Pancreas (tissue), 10 donors: Measurements from ENCODE around the gene AXIN2. TPM values are rescaled to one million over a fixed set of nuclear protein-coding genes. Genes with fewer than 3 reads are reported as not detected.

Experiments used
- ATAC-seq, 4 donors: fragments of 200-7000 bp; cut with Tn5 transposase; one replicate each; pipeline versions ENCODE4 v1.8.0 to v1.9.1; 2020; ENCODE audit warnings: mild to moderate bottlenecking in 4 of 4, moderate library complexity in 4 of 4
- DNase-seq, 6 donors: peaks; one replicate each; pipeline ENCODE4 v3.0.0-alpha.2; 2020
- FAIRE-seq: peaks from 2 replicates; lab custom pipeline; 2012; peaks lifted over from hg19 to GRCh38; lab: Jason Lieb, UNC
- H3K27ac ChIP-seq, 4 donors: fragments of 200-600 bp; sonication (generic); 1 replicate in 3 of 4; 2 replicates in 1 of 4; pipeline versions ENCODE4 v1.5.0 to v1.8.0; 2020
- H3K27me3 ChIP-seq, 4 donors: fragments of 200-600 bp; one replicate each; pipeline ENCODE4 v1.8.0; 2021
- H3K36me3 ChIP-seq, 3 donors: fragments of 200-600 bp; sonication (generic) in 1 of 3; one replicate each; pipeline versions ENCODE4 v1.5.0 to v1.8.0; 2020 to 2021
- H3K4me1 ChIP-seq, 3 donors: fragments of 200-600 bp; one replicate each; pipeline ENCODE4 v1.8.0; 2021
- H3K4me3 ChIP-seq, 4 donors: fragments of 200-600 bp; sonication (generic) in 2 of 4; one replicate each; pipeline versions ENCODE4 v1.5.0 to v1.8.0; 2020 to 2021
- H3K9me3 ChIP-seq, 4 donors: fragments of 200-600 bp; one replicate each; pipeline ENCODE4 v1.8.0; 2021
- WGBS, 2 donors: extraction: QIAGEN DNeasy Blood & Tissue Kit; methylation state at CpG; one replicate each; pipeline ENCODE4 v1.1.7; 2013; 5-methylcytosine and 5-hydroxymethylcytosine counted together
- intact Hi-C, 3 donors: fragments of 100-400 bp; cut with DNase I; formaldehyde crosslinking; loops; one replicate each; pipeline versions ENCODE4 v1.11.1 to v1.14.2; 2022
- polyA plus RNA-seq, 2 donors: library from polyadenylated mRNA; stranded (reverse); fragments of 200-250 nt; gene quantifications; one replicate each; pipeline ENCODE4 v1.2.3, GENCODE V29; 2013
- total RNA-seq, 6 donors: library from RNA; stranded (reverse); fragmentation: NEBNext Ultra II Directional in 4 of 6; extraction: Animal tissue kit (Norgen Biotek cat#: 25700) in 4 of 6; gene quantifications; one replicate each; pipeline versions ENCODE4 v1.2.1 to v1.2.4, GENCODE V29; 2021 to 2023
- TF ChIP-seq, protein P1 (sequence below), 4 donors: fragments of 200-600 bp; sonication (generic) in 3 of 4; IDR thresholded peaks; one replicate each; pipeline versions ENCODE4 v1.5.0 to v1.8.0; 2021; ENCODE audit warnings: antibody characterized with exemption in 4 of 4
- donor health status: healthy with polysubstance abuse.
- donor health status: DM: no; HTN: no; CAD: no; lungs with moderate emphysema.
- donor health status: DM: no; HTN: no; CAD: no.
- donor health status: control.
- donor health status: control.
- donor health status: Bipolar disorder and iron deficiency.
- donor health status: DM: yes; HTN: yes; CAD: no.
- donor health status: DM: no; HTN: no; CAD: no.
- donor health status: DM: no; HTN: no; CAD: no.
- donor health status: DM: yes; HTN: yes; CAD: no.

AXIN2 gene
- total and polyA plus RNA-seq, 8 donors = 2.5 to 13.1 (median 3.3) TPM

DNA sequence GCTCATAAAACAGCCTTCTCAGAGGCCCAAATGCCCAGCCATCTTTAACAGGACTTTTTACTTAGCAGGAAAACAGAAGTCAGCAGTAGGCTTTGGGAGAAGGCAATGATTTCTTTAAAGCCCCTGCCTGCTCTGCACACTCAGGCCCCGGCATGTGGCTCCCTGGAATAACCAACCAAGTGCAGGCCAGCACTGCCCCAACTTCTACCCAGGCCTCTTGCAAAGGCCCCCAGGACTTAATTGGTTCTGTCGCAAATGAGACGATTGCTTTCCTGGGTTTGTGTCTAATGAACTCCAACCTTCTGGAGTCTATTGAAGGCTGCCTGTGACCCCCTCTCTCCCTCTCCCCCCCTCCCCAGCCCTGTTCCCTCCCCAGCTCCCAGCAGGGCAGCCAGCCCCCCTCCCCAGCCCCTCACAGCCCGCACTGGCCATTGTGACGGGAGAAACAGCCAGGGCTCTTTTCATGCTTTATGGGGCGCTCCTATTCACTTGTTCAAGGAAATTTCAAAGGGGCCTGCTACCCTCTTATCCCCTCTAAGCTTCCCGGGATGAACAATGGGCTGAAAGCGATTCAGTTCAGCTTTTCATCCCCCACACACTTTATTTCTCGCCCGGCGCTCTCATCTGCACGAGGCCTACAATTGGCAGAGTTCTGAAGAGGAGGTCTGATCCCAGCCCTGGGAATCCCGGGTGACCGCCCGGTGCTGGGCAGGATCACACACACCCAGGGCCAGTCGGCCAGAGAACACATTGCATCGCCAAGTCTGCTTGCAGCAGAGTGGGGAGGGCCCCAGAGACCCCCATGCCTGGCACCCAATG, 15.5 kb downstream of the AXIN2 start:
- peaks cover 17 to 28% (median 18%) of the 10 kb centered on the region in 3 donors for H3K4me1 ChIP-seq
- no peaks in the 10 kb centered on the region for H3K9me3 ChIP-seq
- peak overlapping the region in 1 of 4 donors; percentile 28 for H3K27ac ChIP-seq
- intact Hi-C loops = no loop called here
- TF ChIP-seq, protein P1, sequence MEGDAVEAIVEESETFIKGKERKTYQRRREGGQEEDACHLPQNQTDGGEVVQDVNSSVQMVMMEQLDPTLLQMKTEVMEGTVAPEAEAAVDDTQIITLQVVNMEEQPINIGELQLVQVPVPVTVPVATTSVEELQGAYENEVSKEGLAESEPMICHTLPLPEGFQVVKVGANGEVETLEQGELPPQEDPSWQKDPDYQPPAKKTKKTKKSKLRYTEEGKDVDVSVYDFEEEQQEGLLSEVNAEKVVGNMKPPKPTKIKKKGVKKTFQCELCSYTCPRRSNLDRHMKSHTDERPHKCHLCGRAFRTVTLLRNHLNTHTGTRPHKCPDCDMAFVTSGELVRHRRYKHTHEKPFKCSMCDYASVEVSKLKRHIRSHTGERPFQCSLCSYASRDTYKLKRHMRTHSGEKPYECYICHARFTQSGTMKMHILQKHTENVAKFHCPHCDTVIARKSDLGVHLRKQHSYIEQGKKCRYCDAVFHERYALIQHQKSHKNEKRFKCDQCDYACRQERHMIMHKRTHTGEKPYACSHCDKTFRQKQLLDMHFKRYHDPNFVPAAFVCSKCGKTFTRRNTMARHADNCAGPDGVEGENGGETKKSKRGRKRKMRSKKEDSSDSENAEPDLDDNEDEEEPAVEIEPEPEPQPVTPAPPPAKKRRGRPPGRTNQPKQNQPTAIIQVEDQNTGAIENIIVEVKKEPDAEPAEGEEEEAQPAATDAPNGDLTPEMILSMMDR (IDR thresholded peaks at IDR 0.05) = no peak
- DNase-seq (no peak), FAIRE-seq (no peak), ATAC-seq (no peak)
- no peaks in the 10 kb centered on the region for H3K36me3 ChIP-seq
- WGBS, 2 donors = 91 to 94% methylated on average over 17 of the region's 17 CpGs
- H3K4me3 ChIP-seq = no peak overlapping the region
- H3K27me3 ChIP-seq = no peaks in the 10 kb centered on the region

DNA sequence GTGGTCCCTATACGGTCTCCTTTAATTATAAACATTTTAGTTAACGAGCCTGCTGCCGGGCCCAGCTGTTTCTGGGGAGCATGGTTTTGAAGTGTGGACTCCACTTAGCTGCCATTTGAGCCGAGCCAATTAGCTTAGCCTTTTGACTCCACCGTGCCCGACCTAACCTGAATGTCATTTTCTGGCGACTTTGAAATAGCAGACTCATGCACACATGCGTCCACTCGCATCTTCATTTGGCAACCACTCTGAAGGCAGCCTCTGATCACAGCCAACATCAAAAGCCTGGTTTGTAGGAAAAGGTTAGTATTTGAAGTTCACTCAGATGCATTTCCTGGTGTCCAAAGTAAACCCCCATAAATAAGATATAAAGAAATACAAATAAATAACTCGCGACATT, 16.8 kb downstream of the AXIN2 start:
- Histone ChIP-seq H3K4me1 (peaks cover 17 to 28% (median 18%) of the 10 kb centered on the region in 3 donors), H3K4me3 (no peak overlapping the region), H3K27ac (no peak overlapping the region), H3K9me3 (no peaks in the 10 kb centered on the region), H3K27me3 (no peaks in the 10 kb centered on the region), H3K36me3 (no peaks in the 10 kb centered on the region)
- no peak for FAIRE-seq
- no peak for ATAC-seq
- no peak for DNase-seq
- WGBS, 2 donors = 91 to 92% methylated on average over 11 of the region's 11 CpGs
- TF ChIP-seq, protein P1 (IDR thresholded peaks at IDR 0.05) = no peak
- intact Hi-C loops = no loop called here

DNA sequence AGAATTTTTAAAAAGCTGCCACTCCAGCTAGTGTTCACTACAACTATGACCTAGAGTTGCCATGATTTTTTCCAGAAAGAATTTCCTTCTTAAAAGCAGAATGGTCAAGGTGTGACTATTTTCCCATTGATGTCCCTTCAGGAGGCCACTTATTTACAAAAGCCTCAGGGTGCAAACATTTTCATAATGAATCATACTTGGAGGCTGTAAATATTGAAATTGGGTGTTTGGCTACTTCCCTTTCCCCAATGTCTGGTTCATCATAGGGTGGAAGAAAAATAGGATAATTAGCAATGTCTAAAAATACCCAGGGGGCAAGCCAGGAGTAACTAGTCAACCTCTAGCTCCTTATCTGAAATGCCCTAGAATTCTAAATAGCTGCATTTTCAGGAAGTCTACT, 18.8 kb downstream of the AXIN2 start:
- H3K4me1 ChIP-seq = peaks cover 13 to 23% (median 15%) of the 10 kb centered on the region in 3 donors
- intact Hi-C loops = no loop called here

DNA sequence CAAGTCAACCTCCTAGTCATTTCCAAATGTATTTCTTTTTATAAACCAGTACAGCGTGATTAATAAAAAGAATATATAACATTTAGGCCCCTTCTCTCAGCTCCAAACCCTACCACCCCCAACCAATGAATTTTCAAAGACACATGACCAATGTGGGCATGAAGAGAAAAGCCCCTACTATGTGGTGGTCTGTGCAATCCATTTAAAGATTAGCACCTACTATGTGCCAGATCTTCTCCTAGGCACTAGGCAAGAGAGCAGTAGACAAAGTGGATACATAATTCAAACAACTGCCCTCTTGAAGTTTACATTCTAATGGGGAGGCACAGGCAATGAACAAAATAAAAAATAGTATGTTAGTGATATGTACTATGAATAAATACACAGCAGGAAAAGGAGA, 19.4 kb downstream of the AXIN2 start:
- DNase-seq (no peak), ATAC-seq (no peak), FAIRE-seq (no peak)
- Histone ChIP-seq H3K4me3 (no peak overlapping the region), H3K27ac (no peak overlapping the region), H3K36me3 (peaks cover 0 to 10% (median 9%) of the 10 kb centered on the region in 3 donors), H3K9me3 (no peaks in the 10 kb centered on the region), H3K4me1 (peaks cover 8 to 19% (median 10%) of the 10 kb centered on the region in 3 donors), H3K27me3 (no peaks in the 10 kb centered on the region)
- WGBS, 2 donors = 76 to 100% methylated on average over 1 of the region's 1 CpG
- TF ChIP-seq, protein P1 (IDR thresholded peaks at IDR 0.05) = no peak
- intact Hi-C loops = no loop called here

More for the DNA sequence above, 18.8 kb downstream of the AXIN2 start:
- Histone ChIP-seq H3K27ac (no peak overlapping the region), H3K4me3 (no peak overlapping the region), H3K9me3 (no peaks in the 10 kb centered on the region), H3K36me3 (peaks cover 0 to 7% (median 6%) of the 10 kb centered on the region in 3 donors), H3K27me3 (no peaks in the 10 kb centered on the region)
- peak in 1 of 4 donors; percentile 14 for ATAC-seq
- TF ChIP-seq, protein P1 (IDR thresholded peaks at IDR 0.05) = no peak
- FAIRE-seq = no peak
- DNase-seq = no peak

DNA sequence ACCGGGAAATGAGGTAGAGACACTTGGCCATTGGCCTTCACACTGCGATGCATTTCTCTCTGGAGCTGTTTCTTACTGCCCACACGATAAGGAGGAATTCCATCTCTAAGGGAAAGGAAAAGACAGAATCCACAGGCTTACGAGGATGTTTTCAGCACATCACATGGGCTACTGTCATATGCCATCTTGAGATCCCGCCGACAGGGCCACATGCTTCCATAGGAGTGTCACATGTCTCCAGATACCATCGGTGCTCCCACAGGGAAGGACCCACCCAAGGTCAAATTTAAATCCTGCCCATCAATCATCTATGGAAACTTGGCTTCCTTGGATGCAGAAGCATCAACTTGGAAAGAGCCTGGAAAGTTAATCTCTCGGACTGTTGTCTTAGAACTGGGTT, 20.0 kb downstream of the AXIN2 start:
- peaks cover 0 to 10% (median 9%) of the 10 kb centered on the region in 3 donors for H3K36me3 ChIP-seq
- ATAC-seq (no peak), FAIRE-seq (no peak), DNase-seq (no peak)
- no peaks in the 10 kb centered on the region for H3K27me3 ChIP-seq
- intact Hi-C loops = no loop called here
- 88% methylated on average over 8 of the region's 8 CpGs for WGBS, 2 donors
- no peak overlapping the region for H3K4me3 ChIP-seq
- H3K9me3 ChIP-seq = no peaks in the 10 kb centered on the region
- peaks cover 2 to 14% (median 4%) of the 10 kb centered on the region in 3 donors for H3K4me1 ChIP-seq
- TF ChIP-seq, protein P1 (IDR thresholded peaks at IDR 0.05) = no peak
- no peak overlapping the region for H3K27ac ChIP-seq
